HepG2 (cell line): ENCODE results near the gene NFATC3. TPM values are rescaled to one million over a fixed set of nuclear protein-coding genes. Genes with fewer than 3 reads are reported as not detected.

Experiments used
- ARID4A ChIP-seq: sonication (generic); formaldehyde crosslinking; IDR thresholded peaks from 2 replicates; pipeline ENCODE4 v1.5.0; 2020; ENCODE audit warnings: mild to moderate bottlenecking, missing genetic modification reagents, borderline replicate concordance
- ATF3 ChIP-seq: sonication (generic); formaldehyde crosslinking; IDR thresholded peaks from 2 replicates; pipeline ENCODE4 v1.4.0; 2020; ENCODE audit warnings: missing genetic modification reagents
- DR1 ChIP-seq: sonication (generic); formaldehyde crosslinking; IDR thresholded peaks from 2 replicates; pipeline ENCODE4 v1.8.0; 2021; ENCODE audit warnings: mild to moderate bottlenecking, missing genetic modification reagents, inconsistent platforms
- MTA3 ChIP-seq: sonication (generic); formaldehyde crosslinking; IDR thresholded peaks from 2 replicates; pipeline ENCODE4 v1.4.0; 2020; ENCODE audit warnings: missing genetic modification reagents
- ZBTB10 ChIP-seq: sonication (generic); formaldehyde crosslinking; IDR thresholded peaks from 2 replicates; pipeline ENCODE4 v1.4.0; 2020; ENCODE audit warnings: missing genetic modification reagents, borderline replicate concordance
- ZBTB40 ChIP-seq, 2 experiments: fragments of 450-650 bp in 1 of 2; sonication (generic) in 1 of 2; formaldehyde crosslinking in 1 of 2; IDR thresholded peaks; 2 replicates each; pipeline versions ENCODE4 v1.6.1 to v1.8.0; 2016 to 2022; ENCODE audit warnings: antibody characterized with exemption in 1 of 2, mild to moderate bottlenecking in 1 of 2, missing genetic modification reagents in 1 of 2
- ZNF253 ChIP-seq: sonication (generic); formaldehyde crosslinking; IDR thresholded peaks from 2 replicates; pipeline ENCODE4 v1.8.0; 2022; ENCODE audit warnings: mild to moderate bottlenecking, missing genetic modification reagents, borderline replicate concordance
- polyA plus RNA-seq, 8 experiments: library from polyadenylated mRNA; depleted of rRNA in 3 of 8; stranded (reverse) in 7 of 8; unstranded in 1 of 8; fragments of >200 nt; fragmentation: Illumina TruSeq in 4 of 8; extraction: Trizol in 4 of 8; gene quantifications; 2 replicates each; pipeline versions ENCODE4 v1.2.1 to v1.2.3, GENCODE V29; 2011 to 2016; ENCODE audit warnings: low read depth in 4 of 8, missing spikeins in 1 of 8, mixed read lengths in 1 of 8; ENCODE audit not compliant: insufficient read depth in 1 of 8
- total RNA-seq, 5 experiments: library from RNA; depleted of rRNA; stranded (reverse); fragments of >200 nt; fragmentation: Illumina TruSeq; extraction: Trizol; gene quantifications; 2 replicates each; pipeline ENCODE4 v1.2.3, GENCODE V29; 2016; ENCODE audit warnings: low read depth in 1 of 5

NFATC3 gene
- total and polyA plus RNA-seq, 2 of the 13 experiments (the other 11 are each of a cell fraction or from before 2014, with no cell fraction given), result 52.6 to 62.7 TPM

DNA sequence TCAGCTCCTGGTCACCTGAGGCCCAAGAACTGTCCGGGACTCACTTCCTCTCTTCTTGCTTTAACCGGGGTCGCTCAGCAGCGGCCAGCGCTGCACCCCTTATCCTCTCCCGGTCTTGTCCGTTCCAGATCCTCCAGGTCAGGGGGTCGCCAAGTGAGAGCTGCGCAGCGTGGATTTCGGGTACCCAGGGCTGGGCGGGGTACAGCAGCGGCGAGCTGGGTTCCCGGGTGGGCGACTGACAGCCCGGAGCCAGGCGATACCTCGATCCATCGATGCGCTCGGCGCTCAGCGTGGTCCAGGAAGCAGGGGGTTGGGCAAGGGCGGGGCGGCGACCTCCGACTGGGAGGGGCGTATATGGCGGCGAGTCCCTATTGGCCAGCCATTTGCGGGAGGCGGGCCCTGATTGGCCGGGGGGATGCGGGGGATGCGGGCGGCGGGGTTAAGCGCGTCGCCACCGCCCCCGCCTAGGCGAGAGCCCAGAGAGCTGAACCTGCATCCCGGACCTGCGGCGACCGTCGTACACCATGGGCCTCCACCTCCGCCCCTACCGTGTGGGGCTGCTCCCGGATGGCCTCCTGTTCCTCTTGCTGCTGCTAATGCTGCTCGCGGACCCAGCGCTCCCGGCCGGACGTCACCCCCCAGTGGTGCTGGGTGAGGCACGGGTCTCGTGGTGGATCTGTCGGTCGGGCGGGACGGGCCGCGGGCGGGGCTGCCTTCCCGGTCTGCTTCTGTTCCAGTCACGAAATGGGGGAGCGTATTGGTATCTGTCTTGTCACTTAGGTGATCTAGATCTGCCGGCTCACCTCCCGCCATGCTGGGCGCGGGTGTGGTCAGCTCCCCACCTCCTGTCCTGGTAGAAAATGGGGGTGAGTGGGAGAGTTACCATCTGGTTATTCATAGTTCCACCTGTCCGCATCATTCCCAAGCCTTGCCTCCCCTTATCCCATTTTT is 160.0 kb downstream of the NFATC3 start, which contains the start of gene PLA2G15 (continued):
- TF ChIP-seq ZBTB40 (IDR thresholded peaks at IDR 0.05) (no peak), ZBTB40 (CRISPR knock-in tag; IDR thresholded peaks at IDR 0.05) (peak; percentile 70; the same call in 1 of the 2 replicates), DR1 (peak; percentile 62), ZBTB10 (CRISPR knock-in tag) (0 out of 2 replicates have a peak, but pooled peaks have one; percentile 51), MTA3 (no peak), ZNF253 (CRISPR knock-in tag) (peak; percentile 33; the same call in 1 of the 2 replicates), ARID4A (CRISPR knock-in tag) (peak; percentile 98), ATF3 (CRISPR knock-in tag) (no peak)
